Heart right ventricle (tissue), 16 donors: ENCODE data around the gene MYH7. TPM values are rescaled to one million over a fixed set of nuclear protein-coding genes. Genes with fewer than 3 reads are reported as not detected.
"Not testable (repeated sequence)": the region's sequence is repeated elsewhere in the genome, so short reads cannot be mapped to it uniquely, and the experiment has no call there.

Experiments used
- ATAC-seq, 8 donors: fragments of 200-7000 bp; cut with Tn5 transposase; one replicate each; pipeline ENCODE4 v1.9.1; 2020; ENCODE audit warnings: mild to moderate bottlenecking in 8 of 8, moderate library complexity in 8 of 8, moderate number of reproducible peaks in 1 of 8
- DNase-seq, 2 donors: peaks; one replicate each; pipeline ENCODE4 v3.0.0-alpha.2; 2020
- H3K27ac ChIP-seq, 10 donors: fragments of 200-600 bp; sonication (generic) in 2 of 10; one replicate each; pipeline versions ENCODE4 v1.5.0 to v1.8.0; 2020 to 2022; ENCODE audit warnings: mild to moderate bottlenecking in 3 of 10
- H3K27me3 ChIP-seq, 7 donors: fragments of 200-600 bp; one replicate each; pipeline ENCODE4 v1.8.0; 2021 to 2022; ENCODE audit warnings: mild to moderate bottlenecking in 2 of 7
- H3K36me3 ChIP-seq, 9 donors: fragments of 200-600 bp; sonication (generic) in 1 of 9; one replicate each; pipeline versions ENCODE4 v1.5.0 to v1.8.0; 2020 to 2022; ENCODE audit warnings: mild to moderate bottlenecking in 2 of 9
- H3K4me1 ChIP-seq, 9 donors: fragments of 200-600 bp; sonication (generic) in 1 of 9; one replicate each; pipeline versions ENCODE4 v1.5.0 to v1.8.0; 2020 to 2022; ENCODE audit warnings: mild to moderate bottlenecking in 4 of 9
- H3K4me3 ChIP-seq, 10 donors: fragments of 200-600 bp; sonication (generic) in 2 of 10; one replicate each; pipeline versions ENCODE4 v1.5.0 to v1.8.0; 2020 to 2022; ENCODE audit warnings: mild to moderate bottlenecking in 7 of 10, moderate library complexity in 2 of 10
- H3K9me3 ChIP-seq, 11 donors: fragments of 200-600 bp in 10 of 11; sonication (generic) in 2 of 11; one replicate each; pipeline versions ENCODE4 v1.5.0 to v1.8.0; 2013 to 2022; ENCODE audit warnings: mild to moderate bottlenecking in 2 of 11, control low read depth in 1 of 11, moderate library complexity in 1 of 11
- CTCF ChIP-seq, 9 donors: fragments of 200-600 bp; sonication (generic) in 2 of 9; IDR thresholded peaks; one replicate each; pipeline versions ENCODE4 v1.5.0 to v1.8.0; 2021 to 2022; ENCODE audit warnings: antibody characterized with exemption in 9 of 9, mild to moderate bottlenecking in 5 of 9, moderate library complexity in 1 of 9
- WGBS, 2 donors: extraction: QIAGEN DNeasy Blood & Tissue Kit; methylation state at CpG; one replicate each; pipeline ENCODE4 v1.1.7; 2013; ENCODE audit warnings: inconsistent platforms in 1 of 2; 5-methylcytosine and 5-hydroxymethylcytosine counted together
- intact Hi-C, 10 donors: fragments of 100-400 bp; cut with DNase I; formaldehyde crosslinking; loops; one replicate each; pipeline versions ENCODE4 v1.11.1 to v1.14.2; 2022
- polyA plus RNA-seq, 2 donors: library from polyadenylated mRNA; stranded (reverse); fragments of 200-250 nt; gene quantifications; one replicate each; pipeline ENCODE4 v1.2.3, GENCODE V29; 2013
- total RNA-seq, 10 donors: library from RNA; stranded (reverse); fragmentation: NEBNext Ultra II Directional in 3 of 10; extraction: Animal tissue kit (Norgen Biotek cat#: 25700) in 3 of 10; gene quantifications; one replicate each; pipeline versions ENCODE4 v1.2.1 to v1.2.4, GENCODE V29; 2021 to 2023
- donor health status: Arrhythmogenic right ventricular cardiomyopathy.
- donor health status: ischemic (EF 13 %, LVEDD 7.1; RV severe dilation, severe dysfunction).
- donor health status: healthy with polysubstance abuse.
- donor health status: DM: no; HTN: yes; CAD: no.
- donor health status: DM: no; HTN: no; CAD: no.
- donor health status: ischemic (EF 25% LVEDD 6.9; RV normal size, moderate dysfunction).
- donor health status: ischemic (EF 25% LVEDD 5.7; RV mildly dilated, moderate dysfunction).
- donor health status: healthy.
- donor health status: DM: yes; HTN: yes; CAD: no.
- donor health status: Ischemic cardiomyopathy.
- donor health status: ischemic (EF 35%, LVEDD 5.7; RV mildly dilated, moderate dysfunction).
- donor health status: nonischemic (EF 11% LVEDD 7.7; RV severe dilation, severe dysfunction).
- donor health status: DM: yes; HTN: yes; CAD: no.
- donor health status: PGD.
- donor health status: ischemic (EF 29% LVEDD 5.4; RV normal size, mild dysfunction).
- donor health status: nonischemic (EF 23%, LVEDD 6.1; RV moderate dilation, normal function).

The MYH7 gene
- total and polyA plus RNA-seq, 12 donors = 641 to 22,607 (median 18,940) TPM

DNA sequence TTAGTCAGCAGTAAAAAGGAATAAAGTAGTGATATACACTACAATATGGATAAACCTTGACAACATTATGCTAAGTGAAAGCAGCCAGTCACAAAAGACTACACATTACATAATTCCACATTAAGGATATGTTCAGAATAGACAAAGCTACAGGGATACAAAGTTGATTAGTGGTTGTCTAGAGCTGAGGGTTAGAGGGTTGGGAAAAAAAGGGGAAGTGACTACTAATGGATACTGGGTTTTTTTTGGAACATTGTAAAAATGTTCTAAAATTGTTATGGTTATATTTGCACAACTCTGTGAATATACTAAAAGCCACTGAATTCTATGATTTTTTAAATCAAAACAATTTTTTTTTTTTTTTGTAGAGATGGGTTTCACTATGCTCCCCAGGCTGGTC lies 29.2 kb upstream of the MYH7 start:
- no peak overlapping the region for H3K27ac ChIP-seq
- H3K9me3 ChIP-seq = no peaks in the 10 kb centered on the region
- no peak overlapping the region for H3K4me3 ChIP-seq
- H3K27me3 ChIP-seq = peaks cover 0 to 4% (median 0%) of the 10 kb centered on the region in 7 donors
- no peaks in the 10 kb centered on the region for H3K36me3 ChIP-seq
- TF ChIP-seq CTCF (IDR thresholded peaks at IDR 0.05) = no peak
- intact Hi-C loops = loop anchor here in 6 of 10 donors (5.0 to 10.0 kb wide), 3 partner anchors 140 to 157 kb away; partner anchors contain the start of genes PABPN1 (in 6 of the 6) and BCL2L2 (in 1 of the 6)
- no peak for ATAC-seq
- peaks cover 0 to 7% (median 0%) of the 10 kb centered on the region in 9 donors for H3K4me1 ChIP-seq
- no peak for DNase-seq

GRCh38 chr14:23460960-23461359 lies 25.5 kb upstream of the MYH7 start:
- Histone ChIP-seq H3K27me3 (peaks cover 0 to 15% (median 0%) of the 10 kb centered on the region in 7 donors), H3K36me3 (no peaks in the 10 kb centered on the region), H3K9me3 (no peaks in the 10 kb centered on the region), H3K4me3 (no peak overlapping the region), H3K27ac (no peak overlapping the region), H3K4me1 (no peaks in the 10 kb centered on the region)
- intact Hi-C loops = loop anchor here in 2 of 10 donors (10.0 kb wide), 1 partner anchor 136 kb away; the partner anchor contains the start of gene PABPN1 (in 2 of the 2)
- DNase-seq (no peak), ATAC-seq (no peak)
- TF ChIP-seq CTCF (IDR thresholded peaks at IDR 0.05) = no peak

GRCh38 chr14:23457587-23458445 lies 22.4 kb upstream of the MYH7 start:
- intact Hi-C loops = loop anchor here in 1 of 10 donors (10.0 kb wide), 1 partner anchor 73 kb away; no protein-coding TSS in a partner anchor
- H3K4me1 ChIP-seq = no peaks in the 10 kb centered on the region
- no peak overlapping the region for H3K4me3 ChIP-seq
- no peaks in the 10 kb centered on the region for H3K9me3 ChIP-seq
- 80 to 81% methylated on average over 5 of the region's 5 CpGs for WGBS, 2 donors
- TF ChIP-seq CTCF (IDR thresholded peaks at IDR 0.05) = no peak
- H3K36me3 ChIP-seq = no peaks in the 10 kb centered on the region
- H3K27me3 ChIP-seq = peaks cover 0 to 32% (median 4%) of the 10 kb centered on the region in 7 donors
- ATAC-seq (peak in 2 of 8 donors; percentile 47), DNase-seq (no peak)
- H3K27ac ChIP-seq = no peak overlapping the region

DNA sequence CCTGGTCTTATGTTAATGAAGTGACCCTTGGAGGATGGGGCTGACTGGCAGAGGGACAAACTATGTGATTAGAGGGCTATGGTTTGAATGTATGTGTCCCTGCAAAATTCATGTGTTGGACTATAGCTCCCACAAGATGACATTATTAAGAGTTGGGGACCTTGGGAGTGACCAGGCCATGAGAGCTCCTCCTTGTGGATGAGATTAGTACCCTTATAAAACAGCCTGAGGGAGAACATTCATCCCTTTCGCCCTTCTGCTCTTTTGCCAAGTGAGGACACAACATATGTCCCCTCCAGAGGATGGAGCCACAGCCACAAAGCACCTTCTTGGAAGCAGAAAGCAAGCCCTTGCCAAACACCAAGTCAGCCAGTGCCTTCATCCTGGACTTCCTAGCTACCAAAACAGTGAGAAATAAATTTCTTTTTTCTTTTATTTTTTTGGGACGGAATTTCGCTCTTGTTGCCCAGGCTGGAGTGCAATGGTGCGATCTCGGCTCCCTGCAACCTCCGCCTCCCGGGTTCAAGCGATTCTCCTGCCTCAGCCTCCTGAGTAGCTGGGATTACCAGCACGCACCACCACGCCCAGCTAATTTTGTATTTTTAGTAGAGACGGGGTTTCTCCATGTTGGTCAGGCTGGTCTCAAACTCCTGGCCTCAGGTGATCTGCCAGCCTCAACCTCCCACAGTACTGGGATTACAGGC lies 21.6 kb upstream of the MYH7 start:
- not testable (repeated sequence) for H3K9me3 ChIP-seq, DNase-seq, H3K27ac ChIP-seq, H3K4me3 ChIP-seq, H3K4me1 ChIP-seq, H3K36me3 ChIP-seq
- ATAC-seq = peak; percentile 16 to 76 (median 66)
- intact Hi-C loops = loop anchor here in 1 of 10 donors (10.0 kb wide), 1 partner anchor 72 kb away; no protein-coding TSS in a partner anchor
- whole genome bisulfite sequencing, 2 donors = 83 to 84% methylated on average over 11 of the region's 11 CpGs
- TF ChIP-seq CTCF (IDR thresholded peaks at IDR 0.05) = peak in 6 of 9 donors; percentile 29 to 48 (median 33)
- peaks cover 0 to 39% (median 5%) of the 10 kb centered on the region in 7 donors for H3K27me3 ChIP-seq
